Measurements from ENCODE around the gene SUN1.

The SUN1 gene

GRCh38 chr7:895451-896052 is 63.3 kb downstream of the SUN1 start:
- TF ChIP-seq ZFX (IDR thresholded peaks at IDR 0.05; ENCODE audit: borderline replicate concordance) (no peak), CTCF (IDR thresholded peaks at IDR 0.05) (no peak)
- H3K27ac ChIP-seq: no peak overlapping the region

GRCh38 chr7:896346-897075 is 64.2 kb downstream of the SUN1 start:
- TF ChIP-seq ZFX (IDR thresholded peaks at IDR 0.05; ENCODE audit: borderline replicate concordance) (no peak), CTCF (IDR thresholded peaks at IDR 0.05) (no peak)
- no peak overlapping the region for H3K27ac ChIP-seq

- no peak overlapping the region for H3K27ac ChIP-seq
- no peak for TF ChIP-seq CTCF (IDR thresholded peaks at IDR 0.05)
- TF ChIP-seq ZFX (IDR thresholded peaks at IDR 0.05; ENCODE audit: borderline replicate concordance): no peak
Observed at GRCh38 chr7:897086-897485, 64.8 kb downstream of the SUN1 start.

GRCh38 chr7:897771-898376 is 65.6 kb downstream of the SUN1 start:
- TF ChIP-seq CTCF (IDR thresholded peaks at IDR 0.05) (no peak), ZFX (IDR thresholded peaks at IDR 0.05; ENCODE audit: borderline replicate concordance) (no peak)

GRCh38 chr7:898460-898854 is 66.2 kb downstream of the SUN1 start:
- H3K27ac ChIP-seq: no peak overlapping the region
- TF ChIP-seq ZFX (IDR thresholded peaks at IDR 0.05; ENCODE audit: borderline replicate concordance): no peak

More at GRCh38 chr7:897771-898376, 65.6 kb downstream of the SUN1 start:
- no peak overlapping the region for H3K27ac ChIP-seq

GRCh38 chr7:898855-899681 is 66.8 kb downstream of the SUN1 start:
- TF ChIP-seq ZFX (IDR thresholded peaks at IDR 0.05; ENCODE audit: borderline replicate concordance): no peak
- TF ChIP-seq CTCF (IDR thresholded peaks at IDR 0.05): no peak
- no peak overlapping the region for H3K27ac ChIP-seq

GRCh38 chr7:899806-900205 is 67.5 kb downstream of the SUN1 start:
- no peak for TF ChIP-seq ZFX (IDR thresholded peaks at IDR 0.05; ENCODE audit: borderline replicate concordance)
- TF ChIP-seq CTCF (IDR thresholded peaks at IDR 0.05): no peak
- no peak overlapping the region for H3K27ac ChIP-seq
